ENCODE measurements around the gene SLC25A24. TPM values are rescaled to one million over a fixed set of nuclear protein-coding genes. Genes with fewer than 3 reads are reported as not detected.
"Not testable (repeated sequence)": the region's sequence is repeated elsewhere in the genome, so short reads cannot be mapped to it uniquely, and the experiment has no call there.

The SLC25A24 gene
- total RNA-seq, 2 experiments from 2014 or later, result 25.7 to 26.5 TPM

DNA sequence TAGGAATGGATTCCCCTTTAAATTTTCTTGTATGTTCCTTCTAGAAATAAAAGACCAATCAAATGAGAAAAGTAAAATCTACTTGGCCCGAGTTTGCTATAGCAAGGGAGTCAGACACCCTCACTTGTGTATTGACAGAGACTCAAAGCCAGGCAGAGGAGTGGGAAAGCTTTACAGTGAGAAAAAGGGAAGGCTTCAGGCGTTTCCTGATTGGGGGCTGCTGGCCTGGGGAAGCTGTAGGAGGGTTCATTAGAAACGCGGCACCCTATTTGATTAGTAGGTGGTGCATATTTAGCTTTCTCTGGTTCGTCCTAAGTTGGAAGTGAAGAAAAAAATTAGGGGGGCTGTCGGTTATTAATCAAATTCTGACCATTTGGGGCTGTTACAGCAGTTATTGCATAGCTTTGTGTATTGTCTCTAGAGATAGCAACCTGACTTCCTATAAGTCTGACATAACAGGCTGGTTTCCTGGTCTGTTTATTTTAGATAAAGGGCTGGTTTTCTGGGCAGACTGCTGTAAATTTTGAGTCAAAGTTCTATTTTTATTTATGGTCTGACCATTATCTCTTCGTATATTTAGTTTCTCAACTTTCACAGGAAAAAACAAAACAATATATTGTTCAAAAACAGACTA, 10.0 kb downstream of the SLC25A24 start:
- H3K27me3 Mint-ChIP-seq, result no peaks in the 10 kb centered on the region
- no peak overlapping the region for H3K4me3 Mint-ChIP-seq
- H3K27ac Mint-ChIP-seq, result no peak overlapping the region
- peaks cover 12% of the 10 kb centered on the region for H3K9me3 Mint-ChIP-seq
- POLR2A ChIA-PET, result no interaction called here
- no peak for DNase-seq
- H3K4me1 Mint-ChIP-seq, result peaks cover 5% of the 10 kb centered on the region
- peaks cover 56% of the 10 kb centered on the region for H3K36me3 Mint-ChIP-seq
- ATAC-seq (ENCODE audit: low read depth), result no peak

DNA sequence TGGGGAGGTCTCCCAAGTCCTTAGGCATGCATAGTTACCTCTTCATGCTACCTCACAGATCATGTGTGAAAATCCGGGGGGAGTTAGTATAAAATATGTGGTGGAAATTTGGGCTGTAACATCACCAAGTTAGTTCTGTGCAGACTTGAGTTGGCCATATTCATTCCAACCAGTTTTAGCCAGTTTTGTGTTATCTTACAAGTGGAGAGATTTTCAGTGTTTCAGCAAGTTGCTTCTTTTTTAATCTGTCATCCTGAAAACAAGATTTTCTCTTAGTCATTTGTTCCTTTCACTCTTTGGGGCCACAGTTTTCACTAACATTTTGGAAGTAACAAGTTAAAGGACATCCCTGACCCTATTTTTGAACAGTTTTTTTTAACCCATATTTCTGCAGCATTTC, 11.3 kb downstream of the SLC25A24 start:
- POLR2A ChIA-PET, result no interaction called here
- DNase-seq (no peak), ATAC-seq (ENCODE audit: low read depth) (no peak)
- H3K4me3 Mint-ChIP-seq, result no peak overlapping the region
- H3K27me3 Mint-ChIP-seq, result no peaks in the 10 kb centered on the region
- H3K27ac Mint-ChIP-seq, result no peak overlapping the region
- peaks cover 52% of the 10 kb centered on the region for H3K36me3 Mint-ChIP-seq
- peaks cover 10% of the 10 kb centered on the region for H3K9me3 Mint-ChIP-seq
- peaks cover 3% of the 10 kb centered on the region for H3K4me1 Mint-ChIP-seq

DNA sequence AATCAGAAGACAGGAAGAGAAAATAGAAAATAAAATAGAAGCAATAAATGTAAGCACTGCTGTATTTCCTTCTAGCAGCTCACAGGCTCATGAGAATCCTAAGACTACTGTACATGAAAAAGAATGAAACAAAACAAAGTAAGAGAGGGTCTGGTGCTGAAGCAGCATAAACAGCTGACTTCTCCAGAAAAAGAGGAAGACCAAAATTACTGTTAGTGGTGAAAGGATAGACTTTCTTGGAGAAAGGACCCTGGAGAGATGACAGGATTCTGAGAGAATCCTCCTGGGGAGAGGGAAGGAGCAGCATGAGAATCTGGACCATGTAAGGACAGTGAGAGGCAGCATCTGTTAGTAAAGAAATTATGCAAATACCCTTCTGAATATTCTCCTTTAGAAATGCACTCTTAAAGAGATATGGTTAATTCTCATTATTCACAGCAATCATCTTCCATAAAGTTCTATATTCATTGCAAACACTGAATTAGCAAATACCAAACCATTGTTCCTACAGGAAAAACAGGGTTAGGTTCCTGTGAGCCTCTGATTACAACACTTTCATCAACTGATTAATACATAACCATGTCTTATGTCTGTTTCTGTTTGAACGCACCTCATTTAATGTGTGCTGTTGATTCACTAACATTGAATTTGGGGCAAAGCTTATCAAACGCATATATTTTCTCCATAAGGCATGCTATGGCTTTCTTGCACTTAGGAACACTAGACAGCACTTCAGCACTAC, 17.0 kb downstream of the SLC25A24 start:
- POLR2A ChIA-PET, result interaction anchor here (1.8 kb wide), 1 partner anchor 17 kb away, joined by 4 read pairs; the partner anchor contains the start of gene SLC25A24
- ATAC-seq (ENCODE audit: low read depth) (no peak), DNase-seq (no peak)
- Mint-ChIP-seq H3K27ac (no peak overlapping the region), H3K4me3 (no peak overlapping the region), H3K27me3 (no peaks in the 10 kb centered on the region), H3K4me1 (peaks cover 4% of the 10 kb centered on the region), H3K9me3 (peaks cover 5% of the 10 kb centered on the region), H3K36me3 (peaks cover 55% of the 10 kb centered on the region)

DNA sequence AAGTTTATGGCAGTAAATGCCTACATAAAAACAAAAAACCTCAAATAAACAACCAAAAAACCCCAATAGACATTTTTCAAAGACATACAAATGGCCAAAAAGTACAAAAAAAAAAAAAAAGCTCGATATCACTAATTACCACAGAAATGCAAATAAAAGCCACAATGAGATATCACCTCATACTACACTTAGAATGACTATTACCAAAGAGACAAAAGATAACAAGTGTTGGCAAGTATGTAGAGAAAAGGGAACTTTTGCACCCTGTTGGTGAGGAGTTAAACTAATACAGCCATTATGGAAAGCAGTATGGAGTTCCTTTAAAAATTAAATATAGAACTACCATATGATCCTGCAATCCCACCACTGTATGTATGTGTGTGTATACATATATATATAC, 21.1 kb downstream of the SLC25A24 start:
- POLR2A ChIA-PET, result interaction anchor here (0.7 kb wide), 1 partner anchor 451 kb away, joined by 3 read pairs; no protein-coding TSS in a partner anchor

DNA sequence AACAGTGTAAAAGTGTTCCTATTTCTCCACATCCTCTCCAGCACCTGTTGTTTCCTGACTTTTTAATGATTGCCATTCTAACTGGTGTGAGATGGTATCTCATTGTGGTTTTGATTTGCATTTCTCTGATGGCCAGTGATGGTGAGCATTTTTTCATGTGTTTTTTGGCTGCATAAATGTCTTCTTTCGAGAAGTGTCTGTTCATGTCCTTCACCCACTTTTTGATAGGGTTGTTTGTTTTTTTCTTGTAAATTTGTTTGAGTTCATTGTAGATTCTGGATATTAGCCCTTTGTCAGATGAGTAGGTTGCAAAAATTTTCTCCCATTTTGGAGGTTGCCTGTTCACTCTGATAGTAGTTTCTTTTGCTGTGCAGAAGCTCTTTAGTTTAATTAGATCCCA, 37.7 kb downstream of the SLC25A24 start:
- H3K4me3 Mint-ChIP-seq; H3K27me3 Mint-ChIP-seq; H3K4me1 Mint-ChIP-seq; POLR2A ChIA-PET; ATAC-seq (ENCODE audit: low read depth); H3K9me3 Mint-ChIP-seq; DNase-seq; H3K27ac Mint-ChIP-seq: not testable (repeated sequence)
- H3K36me3 Mint-ChIP-seq, result peaks cover 14% of the 10 kb centered on the region

More for the DNA sequence above, 21.1 kb downstream of the SLC25A24 start:
- no peak overlapping the region for H3K27ac Mint-ChIP-seq
- H3K4me1 Mint-ChIP-seq, result peaks cover 10% of the 10 kb centered on the region
- DNase-seq (no peak), ATAC-seq (ENCODE audit: low read depth) (no peak)
- H3K36me3 Mint-ChIP-seq, result peaks cover 73% of the 10 kb centered on the region
- no peak overlapping the region for H3K4me3 Mint-ChIP-seq
- no peaks in the 10 kb centered on the region for H3K27me3 Mint-ChIP-seq
- peaks cover 12% of the 10 kb centered on the region for H3K9me3 Mint-ChIP-seq

DNA sequence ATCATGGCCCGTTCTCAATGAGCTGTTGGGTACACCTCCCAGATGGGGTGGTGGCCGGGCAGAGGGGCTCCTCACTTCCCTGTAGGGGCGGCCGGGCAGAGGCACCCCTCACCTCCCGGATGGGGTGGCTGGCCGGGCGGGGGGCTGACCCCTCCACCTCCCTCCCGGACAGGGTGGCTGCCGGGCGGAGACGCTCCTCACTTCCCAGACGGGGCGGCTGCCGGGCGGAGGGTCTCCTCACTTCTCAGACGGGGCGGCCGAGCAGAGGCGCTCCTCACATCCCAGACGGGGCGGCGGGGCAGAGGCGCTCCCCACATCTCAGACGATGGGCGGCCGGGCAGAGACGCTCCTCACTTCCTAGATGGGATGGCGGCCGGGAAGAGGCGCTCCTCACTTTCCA, 40.2 kb downstream of the SLC25A24 start:
- H3K27ac Mint-ChIP-seq; POLR2A ChIA-PET; ATAC-seq (ENCODE audit: low read depth); H3K9me3 Mint-ChIP-seq; H3K4me3 Mint-ChIP-seq; DNase-seq; H3K27me3 Mint-ChIP-seq; H3K4me1 Mint-ChIP-seq: not testable (repeated sequence)
- peaks cover 13% of the 10 kb centered on the region for H3K36me3 Mint-ChIP-seq

DNA sequence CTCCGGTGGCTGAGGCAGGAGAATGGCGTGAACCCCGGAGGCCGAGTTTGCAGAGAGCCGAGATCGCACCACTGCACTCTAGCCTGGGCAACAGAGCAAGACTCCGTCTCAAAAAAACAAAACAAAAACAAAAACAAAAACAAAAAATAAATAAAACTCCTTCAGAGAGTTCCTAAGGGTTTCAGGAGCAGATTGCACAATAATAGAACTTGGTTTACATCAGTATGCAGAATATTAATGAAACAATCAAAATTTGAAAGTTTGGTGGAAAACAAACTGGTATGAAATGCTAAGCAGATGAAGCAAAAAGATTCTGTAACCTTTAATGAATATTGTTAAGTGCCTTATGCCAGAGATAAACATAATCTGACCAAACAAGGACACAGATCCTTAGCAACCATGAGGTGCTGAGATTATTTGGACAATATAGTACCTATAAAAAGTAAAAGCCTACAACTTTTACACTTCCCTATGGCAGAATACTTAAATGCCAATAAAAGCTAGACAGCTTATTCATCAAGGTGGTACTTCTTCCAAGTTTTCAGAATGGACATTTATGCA, 41.2 kb downstream of the SLC25A24 start:
- H3K27me3 Mint-ChIP-seq, result no peaks in the 10 kb centered on the region
- no peak for DNase-seq
- no peaks in the 10 kb centered on the region for H3K4me1 Mint-ChIP-seq
- H3K9me3 Mint-ChIP-seq, result no peaks in the 10 kb centered on the region
- POLR2A ChIA-PET, result no interaction called here
- no peak for ATAC-seq (ENCODE audit: low read depth)
- H3K36me3 Mint-ChIP-seq, result peaks cover 19% of the 10 kb centered on the region
- H3K4me3 Mint-ChIP-seq, result no peak overlapping the region
- H3K27ac Mint-ChIP-seq, result no peak overlapping the region

DNA sequence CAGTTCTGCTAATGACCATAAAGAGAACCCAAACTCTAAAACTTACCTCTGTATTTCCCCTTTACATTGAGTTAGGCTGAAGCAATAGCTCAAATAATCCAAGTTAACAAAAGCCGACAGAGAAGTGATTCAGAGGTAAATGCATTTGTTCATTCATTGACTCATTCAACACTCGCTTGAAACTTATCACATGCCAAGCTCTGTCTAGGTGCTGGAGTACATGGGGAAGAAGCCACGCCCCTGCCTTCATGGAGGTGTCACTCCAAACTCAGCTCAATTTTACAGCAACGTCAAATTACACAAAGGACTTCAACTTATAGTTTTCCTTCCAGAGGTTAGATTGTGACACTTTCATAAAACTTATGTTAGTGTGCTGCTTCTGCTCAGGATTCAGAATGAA, 45.8 kb downstream of the SLC25A24 start:
- Mint-ChIP-seq H3K27me3 (no peaks in the 10 kb centered on the region), H3K9me3 (no peaks in the 10 kb centered on the region), H3K4me3 (no peak overlapping the region), H3K36me3 (peaks cover 9% of the 10 kb centered on the region), H3K27ac (no peak overlapping the region), H3K4me1 (no peaks in the 10 kb centered on the region)
- no peak for ATAC-seq (ENCODE audit: low read depth)
- DNase-seq, result no peak
- POLR2A ChIA-PET, result no interaction called here

DNA sequence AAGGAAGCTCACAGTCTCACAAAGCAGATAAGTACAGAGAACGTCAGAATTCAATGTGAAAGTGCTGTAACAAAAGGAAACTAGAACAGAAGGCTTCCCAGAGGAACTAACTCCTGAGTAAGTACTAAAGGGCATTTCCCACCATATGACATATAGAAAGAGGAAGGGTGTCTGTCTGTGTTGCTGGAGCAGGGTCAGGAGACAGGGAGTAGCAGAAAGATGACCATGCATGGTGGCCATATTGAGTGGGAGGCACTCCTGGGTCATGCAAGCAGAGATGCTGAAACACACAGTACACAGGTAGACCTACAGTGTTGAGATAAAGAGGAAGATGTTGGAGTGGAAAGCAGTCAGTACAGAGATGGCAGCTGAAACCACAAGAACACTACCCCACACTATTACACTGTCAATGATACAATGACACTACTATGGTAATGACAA, 47.3 kb downstream of the SLC25A24 start:
- Mint-ChIP-seq H3K27me3 (no peaks in the 10 kb centered on the region), H3K9me3 (no peaks in the 10 kb centered on the region), H3K4me3 (no peak overlapping the region), H3K27ac (no peak overlapping the region), H3K36me3 (peaks cover 19% of the 10 kb centered on the region), H3K4me1 (no peaks in the 10 kb centered on the region)
- DNase-seq (no peak), ATAC-seq (ENCODE audit: low read depth) (no peak)
- POLR2A ChIA-PET, result interaction anchor here (0.6 kb wide), 1 partner anchor 42 kb away, joined by 3 read pairs; no protein-coding TSS in a partner anchor

DNA sequence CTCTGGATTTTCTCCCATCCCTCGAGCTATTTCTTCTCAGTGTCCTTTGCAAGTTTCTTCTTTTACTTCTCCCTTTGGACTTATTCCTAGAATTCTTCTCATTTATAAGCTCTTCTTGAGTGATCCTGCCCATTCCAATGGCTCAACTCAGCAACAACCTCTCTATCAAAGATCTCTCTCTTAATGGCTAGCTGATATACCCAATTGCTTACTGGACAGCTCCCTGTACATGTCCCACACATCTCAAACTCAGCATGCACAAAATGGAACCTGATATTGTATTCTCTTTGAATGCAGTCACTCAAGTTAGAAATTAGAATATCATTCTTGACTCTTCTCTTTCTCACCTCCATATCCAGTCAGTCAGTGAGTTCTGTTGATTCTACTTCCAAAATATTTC, 48.6 kb downstream of the SLC25A24 start:
- POLR2A ChIA-PET, result no interaction called here
- Mint-ChIP-seq H3K9me3 (no peaks in the 10 kb centered on the region), H3K4me3 (no peak overlapping the region), H3K27me3 (no peaks in the 10 kb centered on the region), H3K4me1 (no peaks in the 10 kb centered on the region), H3K27ac (no peak overlapping the region), H3K36me3 (peaks cover 30% of the 10 kb centered on the region)
- DNase-seq (no peak), ATAC-seq (ENCODE audit: low read depth) (no peak)

DNA sequence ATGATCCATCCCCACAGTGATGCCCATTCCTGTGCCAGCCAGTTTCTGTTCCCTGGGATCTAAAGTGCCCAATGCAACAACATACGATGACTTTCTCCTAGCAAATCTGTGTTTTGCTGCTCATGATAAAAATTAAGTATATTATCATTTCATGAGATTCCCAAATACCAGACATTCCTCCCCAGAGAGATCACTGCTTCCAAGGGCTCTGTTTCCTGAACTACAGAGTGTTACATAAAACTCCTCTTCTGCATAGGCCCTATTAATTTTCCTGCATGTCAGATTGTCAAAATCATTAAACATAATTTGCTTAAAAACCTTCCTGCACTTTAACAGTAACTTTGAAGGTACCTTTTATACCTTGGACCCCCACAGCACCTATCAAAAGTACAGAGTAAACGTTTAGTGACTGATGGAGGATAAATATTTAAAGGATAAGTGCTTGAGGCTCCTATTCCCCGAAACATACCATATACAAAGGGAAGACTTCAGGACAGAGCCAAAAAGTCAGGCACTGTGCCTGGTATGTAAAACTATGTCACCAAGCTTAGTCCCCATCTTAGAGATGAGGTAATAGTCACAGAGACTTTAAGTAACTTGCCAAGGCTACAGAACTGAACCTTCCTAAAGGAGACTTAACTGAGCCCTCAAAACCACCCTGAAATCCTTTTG, 50.2 kb downstream of the SLC25A24 start:
- no peaks in the 10 kb centered on the region for H3K27me3 Mint-ChIP-seq
- H3K36me3 Mint-ChIP-seq, result peaks cover 43% of the 10 kb centered on the region
- no peaks in the 10 kb centered on the region for H3K4me1 Mint-ChIP-seq
- no peak for DNase-seq
- POLR2A ChIA-PET, result no interaction called here
- no peak overlapping the region for H3K27ac Mint-ChIP-seq
- H3K4me3 Mint-ChIP-seq, result no peak overlapping the region
- H3K9me3 Mint-ChIP-seq, result peaks cover 3% of the 10 kb centered on the region
- no peak for ATAC-seq (ENCODE audit: low read depth)

DNA sequence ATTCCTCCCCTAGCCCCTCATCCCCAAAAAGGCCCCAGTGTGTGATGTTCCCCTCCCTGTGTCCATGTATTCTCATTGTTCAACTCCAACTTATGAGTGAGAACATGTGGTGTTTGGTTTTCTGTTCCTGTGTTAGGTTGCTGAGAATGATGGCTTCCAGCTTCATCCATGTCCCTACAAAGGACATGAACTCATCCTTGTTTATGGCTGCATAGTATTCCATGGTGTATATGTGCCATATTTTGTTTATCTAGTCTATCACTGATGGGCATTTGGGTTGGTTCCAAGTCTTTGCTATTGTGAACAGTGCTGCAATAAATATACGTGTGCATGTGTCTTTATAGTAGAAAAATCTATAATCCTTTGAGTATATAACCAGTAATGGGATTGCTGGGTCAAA, 55.6 kb downstream of the SLC25A24 start:
- DNase-seq; H3K27me3 Mint-ChIP-seq; H3K9me3 Mint-ChIP-seq; H3K4me1 Mint-ChIP-seq; H3K27ac Mint-ChIP-seq; ATAC-seq (ENCODE audit: low read depth); POLR2A ChIA-PET; H3K4me3 Mint-ChIP-seq: not testable (repeated sequence)
- peaks cover 70% of the 10 kb centered on the region for H3K36me3 Mint-ChIP-seq

DNA sequence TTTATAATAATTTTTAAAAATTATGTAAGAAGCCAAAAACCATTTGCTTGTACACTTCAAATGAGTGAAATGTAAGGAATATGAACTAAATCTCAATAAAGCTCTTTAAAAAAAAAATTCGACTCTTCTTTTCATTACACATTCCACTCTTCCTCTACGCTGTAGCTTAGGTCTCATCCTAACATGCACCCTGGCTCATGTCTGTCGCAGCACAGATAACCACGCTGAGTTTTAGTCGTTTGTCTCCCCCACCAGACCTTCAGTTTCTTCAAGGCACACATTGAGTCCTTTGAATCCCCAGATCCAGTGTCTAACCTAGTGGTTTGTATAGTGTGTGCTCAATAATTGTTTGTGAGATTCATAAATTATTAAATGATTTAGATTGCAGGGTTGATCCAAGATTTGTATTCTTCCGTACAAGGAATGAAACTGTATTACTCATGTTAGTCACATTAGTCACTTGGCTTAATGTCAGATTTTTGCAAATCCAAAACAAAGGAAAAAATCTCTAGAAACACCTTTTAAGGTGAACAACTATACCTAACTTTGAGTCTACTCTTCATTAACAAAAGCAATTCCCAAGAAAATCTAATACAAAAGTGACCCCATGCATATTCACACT, 57.3 kb downstream of the SLC25A24 start:
- ATAC-seq (ENCODE audit: low read depth), result no peak
- no peak for DNase-seq
- Mint-ChIP-seq H3K27ac (no peak overlapping the region), H3K4me3 (no peak overlapping the region), H3K36me3 (peaks cover 75% of the 10 kb centered on the region), H3K4me1 (peaks cover 2% of the 10 kb centered on the region), H3K9me3 (peaks cover 7% of the 10 kb centered on the region), H3K27me3 (no peaks in the 10 kb centered on the region)
- POLR2A ChIA-PET, result no interaction called here
